ENCODE measurements around the gene MOB3B.

MOB3B gene

DNA sequence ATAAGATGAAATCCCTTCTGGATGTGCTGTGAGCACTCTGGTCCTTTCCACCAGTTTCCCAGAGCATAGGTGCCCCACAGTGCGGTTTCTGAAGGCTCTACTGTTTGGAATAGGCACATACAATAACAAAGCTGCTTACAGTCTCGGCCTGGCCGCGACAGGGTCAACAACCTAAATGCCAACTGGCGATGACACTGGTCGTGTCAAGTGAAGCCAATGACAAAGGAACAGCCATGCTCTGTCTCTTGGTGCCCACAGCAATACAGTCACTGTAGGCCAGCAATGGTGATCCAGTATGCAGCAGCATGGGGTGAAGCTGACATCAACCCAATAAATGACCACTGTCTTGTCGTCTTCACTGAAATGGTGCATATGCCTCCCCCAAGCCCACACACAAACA lies 184.8 kb downstream of the MOB3B start:
- DNase-seq (ENCODE audit: low read depth in 1 of 2, low spot score in 1 of 2), result no peak

DNA sequence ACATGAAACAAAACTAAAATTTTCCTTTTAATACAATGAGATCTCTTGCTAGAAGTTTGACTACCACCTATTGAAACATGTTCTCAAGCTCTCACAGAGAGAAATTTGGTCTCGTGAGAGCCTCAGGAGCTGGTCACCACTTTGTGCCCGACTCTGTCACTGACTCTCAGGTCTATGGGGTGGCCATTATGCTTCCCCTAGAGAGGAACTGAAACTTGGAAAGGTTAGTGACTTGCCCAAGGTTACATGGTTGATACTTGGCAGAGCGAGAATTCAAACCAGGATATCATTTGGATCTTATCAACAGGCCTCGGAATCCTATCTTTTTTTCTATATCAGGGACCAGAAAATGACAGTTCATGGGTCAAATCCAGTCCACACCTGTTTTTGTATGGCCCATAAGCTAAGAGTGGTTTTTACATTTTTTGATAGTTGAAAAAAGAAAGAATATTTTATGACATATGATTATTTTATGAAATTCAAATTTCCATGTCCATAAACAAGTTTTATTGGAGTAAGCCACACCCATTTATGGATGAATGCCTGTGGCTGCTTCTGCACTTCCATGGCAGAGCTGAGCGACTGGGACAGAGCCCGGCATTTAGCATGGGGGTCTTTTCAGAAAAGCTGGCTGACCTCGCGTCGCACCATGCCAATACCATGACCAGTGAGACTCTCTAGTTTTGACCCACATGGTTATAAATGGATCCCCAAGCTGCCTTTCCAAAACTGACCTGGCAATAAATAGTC lies 187.9 kb downstream of the MOB3B start:
- no peak for DNase-seq (ENCODE audit: low read depth in 1 of 2, low spot score in 1 of 2)

DNA sequence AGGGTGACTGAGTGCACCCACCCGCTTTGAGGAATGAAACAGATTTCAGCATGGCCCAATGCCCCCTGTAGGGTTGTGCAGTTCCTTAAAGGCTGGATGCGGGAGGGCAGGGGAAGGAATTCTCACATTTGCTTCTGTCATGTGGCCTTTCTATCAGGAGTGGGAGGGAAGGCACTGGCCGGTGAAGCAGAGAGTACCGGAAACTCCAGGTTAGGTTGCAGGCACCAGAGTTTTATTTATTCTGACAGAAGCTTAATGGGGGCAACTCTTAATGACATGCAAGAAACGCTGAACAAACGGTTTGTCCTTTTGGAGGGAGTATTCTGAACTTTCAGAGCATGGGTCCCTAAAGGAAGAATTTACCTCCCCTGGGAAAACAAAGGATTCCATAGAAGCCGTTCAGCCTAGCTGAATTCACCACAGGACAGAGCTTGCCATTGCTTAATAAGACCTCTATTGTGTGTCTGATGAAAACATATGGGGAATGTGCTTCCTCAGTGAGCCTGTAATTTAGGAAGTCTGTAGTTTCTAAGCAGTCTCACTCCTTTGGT lies 188.6 kb downstream of the MOB3B start:
- no peak for DNase-seq (ENCODE audit: low read depth in 1 of 2, low spot score in 1 of 2)

DNA sequence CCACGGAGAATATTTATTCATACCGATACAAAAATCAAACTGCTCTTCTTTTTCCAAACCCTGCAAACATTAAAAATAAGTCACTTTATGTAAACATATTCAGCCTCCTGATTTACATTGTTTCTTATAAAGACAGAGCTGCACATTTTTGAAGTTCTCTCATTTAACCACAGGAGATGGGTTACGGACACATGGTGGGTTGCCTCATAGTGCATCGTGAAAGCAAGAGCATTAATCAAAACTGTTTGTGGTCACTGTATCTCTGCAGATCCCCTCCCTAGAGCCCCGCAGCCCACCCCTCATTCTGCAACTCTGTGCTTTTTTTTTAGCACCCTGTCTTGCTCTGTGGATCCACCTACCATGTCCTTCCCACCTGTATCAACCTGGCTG lies 189.3 kb downstream of the MOB3B start:
- no peak for DNase-seq (ENCODE audit: low read depth in 1 of 2, low spot score in 1 of 2)

DNA sequence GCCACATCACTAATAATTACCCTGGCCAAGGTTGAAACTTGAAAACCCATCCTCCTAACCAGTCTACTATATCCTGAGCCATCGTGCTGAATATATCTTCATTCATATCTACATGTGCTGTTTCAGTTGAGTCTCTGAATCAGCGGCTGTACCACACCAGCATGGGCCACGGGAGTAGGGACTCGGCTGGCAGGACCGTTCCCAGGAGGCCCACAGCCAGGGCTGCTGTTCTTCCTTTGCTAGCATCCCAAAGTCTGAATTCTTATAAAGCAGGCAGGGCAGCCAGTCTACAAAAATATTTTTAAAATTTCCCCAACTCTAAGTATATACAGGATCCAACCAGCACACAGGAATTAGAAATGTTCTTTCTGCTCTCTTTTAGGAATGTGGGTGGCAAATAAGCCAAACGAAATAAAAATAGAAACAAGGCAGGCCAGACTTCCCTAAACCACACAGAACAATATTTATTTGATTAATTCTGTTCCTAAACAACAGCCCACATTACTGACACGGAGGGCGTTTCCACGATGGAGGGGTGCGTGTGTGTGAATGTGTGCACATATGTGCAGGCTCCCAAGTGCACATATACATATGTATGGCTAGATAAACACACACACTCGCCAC lies 189.8 kb downstream of the MOB3B start:
- DNase-seq (ENCODE audit: low read depth in 1 of 2, low spot score in 1 of 2), result no peak

DNA sequence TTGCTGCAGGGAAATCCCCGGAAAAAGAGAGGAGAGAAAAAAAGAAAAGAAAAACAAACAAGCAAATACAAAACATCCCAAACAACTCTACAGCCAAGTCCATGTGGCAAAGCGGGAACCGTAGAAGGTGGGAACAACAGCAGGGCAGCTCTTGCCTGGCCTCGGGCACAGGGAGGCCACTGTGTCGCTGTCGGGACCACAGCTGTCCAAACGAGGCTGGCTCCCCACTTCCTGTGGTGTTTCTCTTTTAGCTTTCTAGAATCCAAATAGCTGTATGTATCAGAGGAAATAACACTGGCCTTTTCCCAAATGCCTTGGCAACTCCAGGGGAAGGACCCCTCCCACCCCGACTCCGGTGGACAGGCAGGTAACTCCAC lies 191.1 kb downstream of the MOB3B start:
- DNase-seq (ENCODE audit: low read depth in 1 of 2, low spot score in 1 of 2), result no peak

DNA sequence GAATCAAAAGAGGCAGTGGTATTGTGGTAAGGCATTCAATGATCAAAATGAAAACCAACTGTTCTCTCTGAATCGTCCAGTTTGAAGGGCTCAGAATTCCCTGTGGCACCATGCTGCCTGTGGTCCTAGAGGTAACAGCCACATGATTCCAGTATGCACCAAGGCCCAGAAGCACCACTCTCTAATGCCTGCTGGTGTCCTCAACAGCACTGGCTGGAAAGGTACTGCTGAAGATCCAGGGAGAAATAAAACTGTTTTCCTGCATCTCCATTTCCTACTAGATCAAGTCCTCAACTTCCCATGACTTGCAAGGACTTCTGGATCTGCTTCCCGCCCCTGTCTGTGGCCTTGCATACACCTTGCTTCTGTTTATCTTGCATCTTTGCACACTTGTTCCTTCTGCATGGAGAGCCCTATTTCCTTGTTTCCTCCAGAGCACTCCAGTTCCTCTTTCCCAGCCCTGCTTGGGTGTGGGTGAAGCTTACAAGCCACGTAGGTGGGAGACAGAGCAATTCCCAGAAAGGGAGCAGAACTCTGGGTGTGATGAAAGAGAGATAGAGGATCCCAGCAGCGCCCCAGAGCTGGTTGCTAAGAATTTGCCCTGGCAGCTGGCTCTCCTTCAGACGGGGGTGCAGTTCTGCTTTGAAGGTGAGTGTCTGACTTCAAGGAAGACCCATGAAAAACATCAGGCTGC lies 191.6 kb downstream of the MOB3B start:
- DNase-seq (ENCODE audit: low read depth in 1 of 2, low spot score in 1 of 2), result no peak

DNA sequence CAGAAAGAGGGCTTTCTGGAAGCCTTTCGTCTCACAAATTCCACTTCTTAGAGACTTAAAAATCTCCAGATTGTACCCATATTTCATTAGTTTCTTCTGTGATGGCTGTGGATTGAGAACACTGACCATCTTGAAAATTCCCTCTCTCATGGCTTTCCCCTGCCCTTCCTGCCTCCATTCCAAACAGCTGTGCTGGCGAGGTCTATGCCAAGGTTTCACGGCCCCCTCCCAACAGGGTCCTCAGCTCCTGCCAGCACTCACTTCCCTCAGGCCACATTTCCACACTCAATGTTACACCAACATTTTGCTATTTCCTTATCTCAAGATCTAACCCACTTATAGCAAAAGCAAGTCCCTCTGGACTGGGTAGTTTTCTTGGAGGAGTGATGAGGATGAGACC lies 192.4 kb downstream of the MOB3B start:
- DNase-seq (ENCODE audit: low read depth in 1 of 2, low spot score in 1 of 2), result no peak

DNA sequence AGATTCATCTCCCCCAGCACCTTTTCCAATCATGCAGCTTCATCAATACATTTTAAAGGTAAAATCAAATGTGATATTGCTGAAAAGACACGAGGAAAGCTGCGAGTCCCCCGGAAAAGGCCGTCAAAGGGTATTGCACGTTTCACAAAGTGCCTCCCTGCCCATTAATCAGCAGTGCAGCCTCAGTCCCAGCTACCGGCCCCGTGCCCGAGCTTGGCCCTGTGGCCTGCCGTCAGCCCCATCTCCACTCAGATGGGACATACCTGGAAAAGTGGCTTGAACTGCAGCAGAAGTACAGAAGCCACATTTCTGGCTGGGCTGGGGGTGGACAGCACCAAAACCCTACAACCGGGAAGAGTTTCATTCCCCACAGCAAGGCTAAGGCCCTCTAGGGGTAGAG lies 192.8 kb downstream of the MOB3B start:
- no peak for DNase-seq (ENCODE audit: low read depth in 1 of 2, low spot score in 1 of 2)

DNA sequence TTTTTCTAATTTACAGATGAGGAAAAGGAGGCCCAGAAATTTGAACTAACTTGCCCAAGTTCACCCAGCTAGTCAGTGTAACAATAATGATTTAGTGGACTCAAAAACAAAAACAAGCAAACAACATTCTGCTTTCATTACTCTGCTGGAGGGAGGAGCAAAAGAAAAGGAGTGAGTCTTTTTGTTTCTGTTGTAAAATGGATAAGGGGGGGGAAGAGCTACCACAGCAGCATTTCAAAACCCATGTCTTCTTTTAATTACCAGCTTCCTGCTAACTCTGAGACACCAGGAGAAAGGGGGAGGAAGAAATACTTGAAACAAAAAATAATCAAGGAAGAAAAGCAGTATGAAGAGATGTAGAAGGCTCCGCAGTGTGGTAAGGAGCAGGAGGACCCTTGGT lies 193.5 kb downstream of the MOB3B start:
- DNase-seq (ENCODE audit: low read depth in 1 of 2, low spot score in 1 of 2), result no peak

DNA sequence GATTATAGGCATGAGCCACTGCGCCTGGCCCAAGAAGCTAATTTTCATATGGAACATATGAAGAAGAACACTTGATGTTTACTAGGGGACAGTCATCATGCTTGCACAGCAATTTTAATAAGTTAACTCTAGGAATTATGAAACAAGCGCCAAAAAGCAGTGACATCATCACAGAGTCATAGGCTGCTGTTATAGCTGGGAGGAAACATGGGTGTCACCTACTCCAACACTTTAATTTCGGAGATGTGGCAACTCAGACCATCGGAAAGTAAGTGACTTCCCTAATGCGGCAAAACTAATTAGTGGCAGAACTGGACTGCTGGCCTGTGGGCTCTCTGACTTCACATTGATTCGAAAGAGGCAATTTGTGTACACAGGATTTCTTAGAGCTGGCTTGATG lies 194.5 kb downstream of the MOB3B start:
- no peak for DNase-seq (ENCODE audit: low read depth in 1 of 2, low spot score in 1 of 2)

DNA sequence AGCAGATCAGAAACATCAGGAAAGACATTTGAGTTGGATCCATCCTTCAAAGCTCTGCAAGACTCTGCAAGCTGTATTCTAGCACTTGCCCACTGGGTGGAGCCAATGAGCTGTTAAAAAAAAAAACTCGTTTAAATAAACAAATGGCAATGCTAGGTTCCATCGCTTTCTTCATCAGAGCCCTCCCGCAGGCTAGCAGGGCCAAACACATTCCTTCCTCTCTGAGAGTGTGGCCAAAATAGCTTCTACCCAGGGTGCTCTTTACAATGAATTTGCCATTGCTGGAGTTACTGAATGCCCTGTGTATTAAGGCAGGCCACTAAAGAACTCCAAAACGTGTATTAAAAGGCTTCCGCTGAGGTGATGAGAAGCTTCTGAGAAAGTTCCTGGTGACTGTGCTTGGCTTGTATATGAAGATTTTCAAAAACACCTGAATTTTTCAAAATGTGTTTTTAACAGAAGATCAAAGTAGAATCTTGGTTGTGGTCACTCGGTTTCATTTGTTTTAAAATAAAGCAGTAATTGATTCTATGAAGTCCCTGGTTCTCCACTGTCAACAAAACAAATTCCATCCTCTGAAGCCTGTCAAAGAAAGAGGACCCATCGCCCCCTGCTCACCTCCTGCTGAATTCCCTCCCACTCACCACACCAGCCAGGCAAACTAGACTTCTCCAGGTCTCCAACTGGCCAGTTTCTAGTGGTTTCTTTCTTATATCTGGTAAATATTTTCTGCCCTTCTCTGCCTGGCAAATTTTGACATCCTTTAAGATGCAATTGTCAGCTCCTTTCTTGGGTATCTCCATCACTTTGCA lies 196.2 kb downstream of the MOB3B start:
- DNase-seq (ENCODE audit: low read depth in 1 of 2, low spot score in 1 of 2), result peak; percentile 9 to 17

DNA sequence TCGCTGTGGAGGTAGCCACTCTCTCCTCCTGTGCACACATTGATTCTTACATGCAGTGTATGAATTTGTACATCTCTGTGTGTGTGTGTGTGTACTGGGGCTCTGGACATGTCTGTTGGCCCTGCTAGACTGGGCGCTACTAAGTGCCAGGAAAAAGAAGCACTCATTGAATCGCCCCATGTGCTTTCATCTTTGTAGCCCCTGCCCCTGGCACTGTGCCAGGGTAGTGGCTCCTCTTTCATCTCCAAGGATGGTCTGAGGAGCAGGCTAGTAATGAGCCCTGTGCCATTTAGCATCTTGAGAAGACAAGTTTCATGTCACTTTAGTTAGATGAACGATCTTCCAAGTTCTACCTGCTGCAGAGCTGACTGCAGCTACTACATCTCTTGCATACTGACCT lies 198.2 kb downstream of the MOB3B start:
- DNase-seq (ENCODE audit: low read depth in 1 of 2, low spot score in 1 of 2), result no peak

DNA sequence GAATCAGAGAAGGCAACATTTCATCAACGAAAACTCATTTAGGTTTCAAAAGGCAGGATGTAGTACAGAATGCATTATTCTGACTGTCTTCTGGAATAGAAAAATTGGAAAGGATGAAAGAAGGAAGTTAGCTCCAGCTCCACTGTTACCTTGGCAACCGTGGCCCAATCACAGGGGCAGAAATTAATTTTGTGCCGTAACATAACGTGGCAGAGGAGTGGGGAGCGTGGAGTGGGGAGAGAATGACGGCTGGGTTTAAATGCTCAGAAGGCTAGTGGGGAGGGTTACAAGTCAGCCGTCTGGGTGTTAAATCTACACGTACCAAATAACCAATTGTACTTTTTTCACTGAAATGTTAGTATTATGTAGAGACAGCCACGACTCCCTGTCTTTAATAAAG lies 200.3 kb downstream of the MOB3B start:
- DNase-seq (ENCODE audit: low read depth in 1 of 2, low spot score in 1 of 2), result no peak

DNA sequence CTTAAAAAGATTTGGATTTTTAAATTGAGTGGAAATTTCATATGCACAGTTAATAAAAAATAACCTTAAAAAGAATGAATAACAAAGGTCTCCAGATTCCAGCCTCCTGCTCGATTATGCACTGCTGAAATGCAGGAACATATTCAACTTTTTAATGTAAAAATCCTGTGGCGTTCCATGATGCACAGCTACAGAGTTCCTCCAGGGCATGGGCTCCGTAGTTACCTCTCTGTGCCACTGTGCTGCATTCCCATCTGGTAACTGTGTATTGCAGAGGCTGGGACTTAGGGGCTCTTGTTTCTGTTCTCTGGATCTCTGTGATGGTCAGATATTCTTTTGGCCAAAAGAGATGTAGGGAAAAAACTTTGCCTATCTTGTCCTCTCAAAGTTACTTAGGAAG lies 201.1 kb downstream of the MOB3B start:
- no peak for DNase-seq (ENCODE audit: low read depth in 1 of 2, low spot score in 1 of 2)

DNA sequence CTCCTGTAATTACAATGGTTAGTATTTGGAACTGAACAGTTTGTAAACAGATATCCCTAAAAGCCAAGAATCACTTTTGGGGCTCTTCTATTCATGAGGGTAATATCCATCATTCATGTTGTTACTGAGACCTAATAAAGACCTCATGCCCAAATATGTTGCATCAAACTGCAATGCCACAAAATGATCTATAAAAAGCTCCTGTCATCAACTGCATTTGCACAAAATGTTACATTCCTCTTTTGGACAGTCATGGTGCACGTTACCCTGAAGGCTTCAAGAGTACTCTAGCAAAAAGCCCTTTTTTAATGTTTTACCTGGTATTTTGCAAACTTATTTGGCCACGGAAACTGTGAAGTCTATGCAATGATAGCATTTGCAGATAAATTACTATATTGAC lies 218.4 kb downstream of the MOB3B start:
- DNase-seq (ENCODE audit: low read depth in 1 of 2, low spot score in 1 of 2), result no peak

DNA sequence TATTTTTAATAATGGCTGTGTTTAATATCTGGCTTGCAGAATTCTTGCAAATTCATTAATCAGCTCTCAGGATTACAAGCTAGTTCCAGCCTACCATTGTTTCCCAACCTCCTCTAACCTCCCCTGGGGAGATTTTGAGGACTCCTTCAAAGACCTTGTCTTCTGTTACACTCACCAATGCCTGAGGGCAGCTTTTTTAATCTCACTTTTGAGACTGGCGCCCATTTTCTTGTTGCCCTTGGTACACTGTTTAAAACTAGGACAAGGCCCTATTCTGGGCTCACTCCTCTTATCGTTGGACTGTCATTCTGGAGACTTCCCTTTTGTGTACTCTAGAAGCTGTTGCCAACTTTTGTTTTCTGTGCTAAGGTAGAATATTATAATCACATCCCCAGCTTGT lies 219.0 kb downstream of the MOB3B start:
- no peak for DNase-seq (ENCODE audit: low read depth in 1 of 2, low spot score in 1 of 2)

DNA sequence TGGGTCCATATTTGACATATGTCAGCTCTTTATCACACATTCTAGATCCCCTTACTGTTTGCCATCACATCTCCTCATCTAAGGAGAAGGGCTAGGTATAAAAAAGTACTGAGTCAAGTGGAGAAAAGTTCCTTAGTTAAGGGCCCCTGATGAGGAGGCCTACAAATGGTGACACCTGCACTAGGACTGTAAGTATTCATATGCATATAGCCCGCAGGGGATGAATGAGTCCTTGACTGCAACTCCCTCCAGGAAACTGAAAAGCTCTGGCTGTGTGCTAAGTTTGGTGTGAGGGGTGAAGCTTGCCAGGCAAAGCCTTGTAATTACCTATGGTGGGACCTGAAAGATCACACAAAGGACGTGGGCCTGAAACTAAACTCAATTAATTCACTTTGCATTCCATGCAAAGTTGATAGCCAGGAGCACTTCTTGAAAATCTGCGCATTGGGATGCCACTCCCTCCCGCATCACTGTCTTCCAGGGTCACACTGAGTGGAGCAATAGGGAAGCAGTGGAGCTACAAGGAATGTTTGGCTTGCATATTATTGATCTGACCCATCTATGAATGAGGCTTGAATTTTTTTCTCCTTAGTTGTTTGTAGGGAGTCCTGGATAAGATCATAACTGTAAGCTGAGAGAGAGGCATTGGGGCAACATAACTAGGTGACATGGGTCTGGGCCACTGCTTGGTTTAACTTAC lies 220.8 kb downstream of the MOB3B start:
- DNase-seq (ENCODE audit: low read depth in 1 of 2, low spot score in 1 of 2), result no peak

DNA sequence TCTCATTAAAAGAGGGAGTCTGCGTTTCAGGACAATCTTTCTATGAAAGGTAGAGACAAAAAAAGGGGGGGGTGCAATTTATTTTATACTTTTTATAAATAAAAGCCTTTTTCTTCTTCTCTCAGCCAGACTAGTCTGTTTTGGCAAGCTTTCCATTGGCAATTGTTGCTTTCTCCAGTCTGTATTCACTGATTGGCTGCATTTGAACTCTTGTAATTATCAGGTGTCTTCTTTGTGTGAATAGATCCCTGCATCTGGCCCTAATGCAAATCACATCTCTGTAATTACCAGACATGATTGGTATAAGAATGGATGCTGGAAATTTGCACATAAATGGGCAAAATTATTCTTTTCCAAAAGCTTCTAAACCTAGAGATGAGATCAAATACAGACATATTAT lies 225.1 kb downstream of the MOB3B start:
- DNase-seq (ENCODE audit: low read depth in 1 of 2, low spot score in 1 of 2), result no peak

DNA sequence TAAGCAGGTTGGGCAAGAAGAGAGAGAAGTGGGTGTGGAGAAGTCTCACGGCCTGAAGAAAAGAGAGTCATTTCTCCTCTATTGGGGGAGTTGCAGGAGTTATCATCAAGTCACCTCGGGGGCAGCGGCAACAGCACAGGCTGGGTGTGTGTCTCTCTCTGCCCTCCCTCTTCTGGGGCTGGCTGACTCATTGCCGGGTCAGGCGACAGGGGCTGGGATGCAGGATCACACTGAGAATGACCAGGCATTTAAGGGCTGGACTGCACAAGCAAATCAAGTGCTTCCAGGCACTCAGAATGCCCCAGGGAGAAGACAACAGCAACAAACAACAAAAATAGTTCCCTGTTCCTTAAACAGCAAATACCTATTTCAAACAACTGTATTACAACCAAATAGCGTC lies 226.4 kb downstream of the MOB3B start:
- DNase-seq (ENCODE audit: low read depth in 1 of 2, low spot score in 1 of 2), result no peak

DNA sequence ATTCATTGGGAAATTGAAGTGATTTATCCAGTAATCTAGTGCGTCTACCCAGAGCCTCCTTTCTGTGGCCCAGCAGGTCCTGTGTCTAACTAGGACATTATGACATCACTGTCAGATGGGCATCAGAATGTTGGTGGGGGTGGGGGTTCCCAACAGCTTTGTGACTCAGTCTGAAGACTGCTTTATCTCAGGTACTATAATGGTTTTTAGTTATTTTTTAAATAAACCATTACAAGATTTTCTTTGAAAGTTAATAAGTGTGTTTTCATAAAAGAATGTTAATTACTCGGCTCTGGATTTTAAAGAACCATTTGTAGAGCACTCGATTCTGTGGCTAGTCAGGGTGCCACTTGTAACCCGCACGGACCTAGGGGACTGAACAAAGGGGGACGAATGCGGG lies 232.6 kb downstream of the MOB3B start, which contains the start of gene EQTN:
TSS of gene EQTN (minus strand) at position 101 of the 400 bp plus-strand sequence. CDS start at position 6, 95 bp downstream.
- no peak for DNase-seq (ENCODE audit: low read depth in 1 of 2, low spot score in 1 of 2)
